Frontal cortex (tissue), 4 donors: ENCODE data around the gene CCDC78. TPM values are rescaled to one million over a fixed set of nuclear protein-coding genes. Genes with fewer than 3 reads are reported as not detected.
A peak's percentile ranks its signal among the peaks of the same experiment; 100 is the strongest.
"Not testable (repeated sequence)": the region's sequence is repeated elsewhere in the genome, so short reads cannot be mapped to it uniquely, and the experiment has no call there.

Source experiments
- DNase-seq, 2 donors: peaks; one replicate each; pipeline ENCODE4 v3.0.0; 2012; ENCODE audit warnings: low spot score in 2 of 2
- FAIRE-seq: peaks from 2 replicates; lab custom pipeline; 2012; peaks lifted over from hg19 to GRCh38; lab: Jason Lieb, UNC
- total RNA-seq: library from RNA; depleted of rRNA; stranded (reverse); fragments of >200 nt; gene quantifications from one replicate; pipeline ENCODE4 v1.2.3, GENCODE V29; 2014
- donor health status: control.
- donor health status: control.
- donor health status: control.

The CCDC78 gene
- total RNA-seq, 1 donor from 2014 or later, result 4.5 TPM

DNA sequence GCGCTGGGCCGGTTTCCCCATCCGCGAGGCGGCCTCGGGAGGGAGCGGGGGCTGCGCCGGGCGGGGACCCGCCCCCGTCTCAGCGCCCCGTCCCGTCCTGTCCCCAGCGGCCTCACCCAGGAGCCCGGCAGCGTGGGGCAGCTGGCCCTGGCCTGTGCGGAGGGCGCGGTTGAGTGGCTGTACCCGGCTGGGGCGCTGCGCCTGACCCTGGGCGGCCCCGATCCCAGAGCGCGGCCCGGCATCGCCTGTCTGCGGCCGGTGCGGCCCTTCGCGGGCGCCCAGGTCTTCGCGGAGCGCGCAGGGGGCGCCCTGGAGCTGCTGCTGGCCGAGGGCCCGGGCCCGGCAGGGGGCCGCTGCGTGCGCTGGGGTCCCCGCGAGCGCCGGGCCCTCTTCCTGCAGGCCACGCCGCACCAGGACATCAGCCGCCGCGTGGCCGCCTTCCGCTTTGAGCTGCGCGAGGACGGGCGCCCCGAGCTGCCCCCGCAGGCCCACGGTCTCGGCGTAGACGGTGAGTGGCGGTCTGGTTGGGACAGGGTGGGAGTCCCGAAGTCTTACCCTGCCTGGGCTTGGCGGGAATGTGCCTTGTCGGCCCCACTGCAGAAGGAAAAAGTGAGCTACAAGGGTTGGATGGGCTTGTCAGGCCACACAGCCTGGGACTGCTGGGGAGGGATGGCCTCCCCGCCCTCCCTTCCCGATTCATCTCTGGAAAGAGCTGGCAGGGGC is 10.6 kb downstream of the CCDC78 start:
- no peak for FAIRE-seq
- DNase-seq, result peak in 1 of 2 donors; percentile 72

DNA sequence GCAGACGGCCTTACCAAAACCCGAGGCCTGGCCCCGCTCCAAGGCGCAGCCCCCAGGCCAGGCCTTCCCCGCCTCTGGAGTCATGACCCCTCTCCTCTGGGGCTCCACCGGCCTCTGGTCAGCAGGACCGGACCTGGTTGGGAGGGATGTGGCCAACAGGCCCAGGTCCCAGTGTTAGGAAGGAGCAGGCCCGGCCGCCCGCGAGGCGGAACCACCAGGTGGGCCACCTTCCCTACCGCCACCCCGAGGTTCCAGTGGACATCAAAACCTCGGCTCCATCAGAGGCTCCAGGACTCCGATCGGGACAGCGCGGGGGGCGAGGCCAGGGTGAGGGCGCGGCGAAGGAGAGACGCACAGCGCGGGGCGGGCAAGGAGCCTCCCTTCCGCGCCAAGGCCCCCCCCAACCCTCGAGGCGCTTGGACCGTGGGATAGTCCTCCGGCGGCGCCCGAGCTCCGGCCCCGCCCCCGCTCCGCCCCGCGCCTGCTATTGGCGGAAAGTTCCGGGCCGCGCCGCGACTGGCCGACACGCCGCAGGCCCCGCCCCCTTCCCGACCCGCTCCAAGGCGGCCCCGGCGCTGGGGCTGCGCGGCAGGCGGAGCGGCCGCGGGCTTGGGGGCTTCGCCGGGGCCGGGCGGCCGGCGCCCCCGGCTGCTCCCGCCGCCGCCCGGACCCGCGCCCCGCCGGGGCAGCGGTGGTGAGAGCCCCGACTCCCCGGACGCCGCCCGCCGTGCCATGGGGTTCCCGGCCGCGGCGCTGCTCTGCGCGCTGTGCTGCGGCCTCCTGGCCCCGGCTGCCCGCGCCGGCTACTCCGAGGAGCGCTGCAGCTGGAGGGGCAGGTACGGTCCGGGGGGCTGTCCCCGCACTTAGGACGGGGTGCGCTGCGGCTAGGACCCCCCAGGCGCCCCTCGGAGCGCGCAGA is 11.4 kb downstream of the CCDC78 start, which contains the start of gene METRN:
METRN (plus strand) TSS at position 561 of the 919 bp plus-strand sequence; CDS start at position 733, 172 bp downstream.
- DNase-seq (peak; percentile 99), FAIRE-seq (no peak)

DNA sequence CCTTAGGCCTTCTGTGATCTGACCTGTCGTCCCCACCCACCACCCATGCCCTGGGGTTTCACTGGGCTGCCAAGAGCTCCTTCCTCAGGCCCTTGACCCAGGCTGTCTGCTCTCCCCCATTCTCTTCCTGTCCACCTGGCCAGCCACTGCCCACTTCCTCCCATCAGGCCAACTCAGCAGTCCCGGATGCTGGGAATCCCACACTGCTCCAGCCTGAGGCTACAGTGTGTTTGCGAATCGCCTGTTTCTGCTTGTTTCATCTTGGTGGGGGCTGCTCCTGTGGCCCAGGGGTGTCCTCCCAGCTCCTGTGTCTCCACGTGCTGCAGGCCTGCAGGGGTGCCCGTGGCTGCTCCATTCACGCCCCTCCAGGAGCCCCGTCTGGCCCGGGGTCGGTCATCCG is 12.2 kb downstream of the CCDC78 start:
- DNase-seq (no peak), FAIRE-seq (no peak)

GRCh38 chr16:712740-713250 is 13.4 kb downstream of the CCDC78 start:
- not testable (repeated sequence) for DNase-seq, FAIRE-seq

GRCh38 chr16:711548-712320 is 14.5 kb downstream of the CCDC78 start:
- DNase-seq, result peak; percentile 89 to 90
- no peak for FAIRE-seq

- FAIRE-seq (no peak), DNase-seq (no peak)
Measured at GRCh38 chr16:711084-711483, 15.2 kb downstream of the CCDC78 start.

DNA sequence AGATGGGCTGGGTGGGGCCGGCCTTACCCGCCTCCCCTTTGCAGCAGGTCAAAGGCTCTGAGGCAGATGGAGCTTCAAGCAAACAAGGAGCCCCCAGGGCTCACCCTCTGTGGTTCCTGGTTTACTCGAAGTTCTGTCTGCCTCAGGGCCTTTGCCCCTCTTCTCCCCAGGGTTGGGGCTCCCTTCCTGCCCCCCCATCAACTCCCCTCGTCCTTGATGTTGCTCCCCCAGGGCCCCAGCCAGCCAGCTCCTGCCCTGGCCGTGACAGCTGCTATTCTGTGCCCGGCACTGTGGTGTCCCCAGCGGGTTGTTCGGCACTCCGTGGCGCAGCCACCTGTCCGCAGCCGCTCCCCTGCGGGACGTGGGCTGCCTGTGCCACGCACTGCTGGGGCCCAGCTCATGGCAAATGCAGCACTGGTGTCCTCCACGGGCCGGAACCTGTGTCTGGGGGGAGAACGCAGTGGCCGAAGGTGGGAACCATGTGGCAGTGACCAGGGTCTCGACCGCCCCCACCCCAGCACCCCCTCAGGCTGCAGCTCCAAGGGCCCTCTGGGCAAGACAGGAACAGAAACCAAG is 15.7 kb downstream of the CCDC78 start:
- DNase-seq (no peak), FAIRE-seq (no peak)

GRCh38 chr16:709566-710499 is 16.4 kb downstream of the CCDC78 start:
- FAIRE-seq (no peak), DNase-seq (peak; percentile 89 to 93)

- FAIRE-seq (no peak), DNase-seq (no peak)
Measured at GRCh38 chr16:708959-709358, 17.3 kb downstream of the CCDC78 start.

- no peak for FAIRE-seq
- no peak for DNase-seq
Measured at GRCh38 chr16:708019-708418, 18.2 kb downstream of the CCDC78 start.

DNA sequence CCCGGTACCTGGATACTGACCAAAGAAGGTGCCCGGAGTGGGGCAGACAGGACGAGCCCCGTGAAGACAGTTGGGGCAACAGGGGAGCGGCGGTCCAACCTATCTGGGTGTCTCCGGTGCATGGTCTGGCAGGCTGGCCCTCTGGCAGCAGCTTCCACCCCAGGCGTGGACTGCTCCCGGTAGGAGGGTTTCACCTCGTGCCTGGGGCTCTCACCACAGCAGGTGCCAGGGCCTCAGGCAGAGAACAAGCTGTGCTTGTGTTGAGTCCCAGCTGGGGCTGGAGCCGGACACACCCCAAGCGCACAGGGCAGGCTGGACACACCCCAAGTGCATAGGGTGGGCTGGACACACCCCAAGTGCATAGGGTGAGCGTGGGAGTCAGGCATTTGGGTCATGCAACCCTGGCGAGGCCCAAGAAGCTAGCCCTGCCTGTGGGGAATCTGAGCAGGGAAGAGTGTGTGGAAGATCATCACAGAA is 19.1 kb downstream of the CCDC78 start:
- DNase-seq (no peak), FAIRE-seq (no peak)

DNA sequence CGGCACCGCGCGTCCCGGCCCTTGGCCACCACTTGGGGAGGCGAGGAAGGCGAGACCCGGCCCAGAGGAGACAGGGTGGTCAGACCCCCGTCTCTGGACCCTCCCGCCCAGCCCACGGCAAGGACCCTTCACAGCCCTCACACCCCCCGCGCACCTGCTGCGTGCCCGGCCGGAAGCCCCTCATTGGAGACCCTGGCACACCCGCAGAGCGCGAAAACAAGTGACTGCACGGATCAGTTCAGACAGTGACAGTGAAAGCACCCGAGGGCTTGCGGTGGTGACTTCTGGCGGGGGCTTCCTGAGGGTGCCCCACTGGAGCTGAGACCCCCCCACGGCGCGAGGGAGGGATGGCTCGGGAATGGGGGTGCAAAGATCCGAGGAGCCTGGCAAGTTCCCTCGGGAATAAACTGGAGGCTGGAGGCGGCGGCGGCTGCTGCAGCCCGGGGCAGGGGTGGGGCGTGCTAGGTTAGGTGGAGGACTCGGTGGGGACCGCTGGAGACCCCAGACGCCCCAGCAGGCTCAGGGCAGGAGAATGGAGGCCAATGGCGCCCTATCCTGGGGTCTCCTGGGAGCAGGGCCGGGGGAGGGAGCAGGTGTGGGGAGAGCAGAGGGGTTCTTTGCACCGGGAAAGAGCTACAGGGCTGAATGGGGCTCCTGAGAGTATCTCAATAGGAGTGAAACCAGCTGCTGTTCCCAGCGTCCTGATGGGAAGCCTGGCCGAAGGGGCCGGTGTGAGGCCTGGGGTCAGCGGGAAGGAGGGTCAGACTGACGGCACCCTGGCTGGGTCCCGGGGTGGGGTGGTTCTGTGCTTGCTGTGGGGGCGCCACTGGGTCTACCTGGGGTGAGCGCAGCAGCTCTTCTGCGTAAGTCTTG is 19.8 kb downstream of the CCDC78 start:
- no peak for DNase-seq
- FAIRE-seq, result no peak

DNA sequence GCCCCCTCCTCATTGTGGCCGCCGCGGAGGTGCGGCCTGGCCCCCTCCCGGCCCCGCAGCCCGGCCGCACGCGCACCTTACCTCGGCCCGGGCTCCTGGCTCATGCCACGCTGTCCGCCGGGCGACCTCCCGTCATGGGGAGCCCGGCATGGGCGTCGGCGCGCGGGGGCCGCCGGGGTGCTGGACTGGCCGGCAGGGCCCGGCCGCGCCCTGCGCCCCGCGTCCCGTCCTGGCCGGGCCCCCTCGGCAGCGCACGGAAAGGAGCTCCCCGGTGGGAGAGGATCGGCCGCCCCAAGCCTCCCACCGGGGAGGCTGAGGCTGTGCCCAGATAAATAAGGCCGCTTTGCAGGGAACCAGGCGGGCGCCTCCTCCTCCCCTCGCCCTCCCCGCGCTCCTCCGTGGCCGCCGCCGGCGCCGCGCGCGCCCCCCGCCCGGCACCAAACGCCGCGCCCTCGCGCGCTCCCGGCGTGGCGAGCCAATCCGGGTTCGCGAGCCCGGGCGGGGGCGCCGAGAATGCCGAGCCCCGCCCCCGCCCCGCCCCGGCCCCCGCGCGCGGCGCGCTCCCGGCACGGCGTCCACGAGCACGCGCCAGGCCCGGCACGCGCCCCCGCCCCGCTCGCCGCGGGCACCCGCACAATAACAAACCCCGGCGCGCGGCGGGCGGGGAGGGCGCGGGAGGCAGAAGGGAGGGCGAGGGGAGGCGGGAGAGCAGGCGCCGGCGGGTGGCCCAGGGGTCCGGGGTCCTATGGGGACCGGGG is 20.6 kb downstream of the CCDC78 start, which contains the start of gene FBXL16:
FBXL16 (minus strand) TSS at position 371 of the 758 bp plus-strand sequence. CDS start 8,396 bp downstream, outside the sequence.
- FAIRE-seq, result no peak
- peak; percentile 85 to 86 for DNase-seq

DNA sequence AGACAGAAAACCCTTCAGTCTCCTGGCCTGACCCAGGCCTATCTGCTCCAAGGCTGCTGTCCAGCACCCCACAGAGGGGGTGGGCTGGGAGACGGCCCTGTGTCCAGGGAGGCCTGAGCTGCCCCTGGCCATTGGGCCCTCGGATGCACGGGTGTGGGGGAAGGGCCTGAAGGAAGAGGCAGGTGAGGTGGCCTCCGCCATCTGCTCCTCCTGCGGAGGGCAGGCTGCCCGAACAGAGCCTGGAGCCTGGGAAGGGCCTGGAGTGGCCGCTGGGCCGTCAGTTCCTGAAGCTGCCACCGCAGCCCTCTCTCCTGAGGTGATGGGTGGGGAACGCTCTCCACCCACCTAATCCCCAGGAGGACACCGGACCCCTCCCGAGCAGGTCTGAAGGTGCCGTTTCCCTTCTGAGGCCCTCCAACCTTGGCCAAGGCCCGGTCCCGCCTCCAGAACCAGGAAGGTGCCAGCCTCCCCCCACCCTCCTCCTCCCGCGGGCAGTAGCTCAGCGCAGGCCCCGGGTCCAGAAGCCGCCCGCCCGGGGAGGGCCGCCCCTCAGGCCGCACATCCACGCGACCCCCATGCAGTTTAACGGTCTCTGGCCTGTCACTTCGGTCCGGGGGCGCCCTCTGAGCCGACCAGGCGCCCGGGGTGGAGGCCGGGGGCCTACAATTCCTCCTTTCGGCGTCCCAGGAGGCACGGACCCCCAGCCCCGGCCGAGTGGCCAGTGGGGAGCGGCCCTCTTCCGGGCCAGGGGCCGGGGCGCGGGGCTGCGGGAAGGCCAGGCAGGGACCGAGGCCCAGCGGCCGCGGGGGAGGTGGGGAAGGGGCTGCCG is 21.5 kb downstream of the CCDC78 start:
- no peak for FAIRE-seq
- no peak for DNase-seq

DNA sequence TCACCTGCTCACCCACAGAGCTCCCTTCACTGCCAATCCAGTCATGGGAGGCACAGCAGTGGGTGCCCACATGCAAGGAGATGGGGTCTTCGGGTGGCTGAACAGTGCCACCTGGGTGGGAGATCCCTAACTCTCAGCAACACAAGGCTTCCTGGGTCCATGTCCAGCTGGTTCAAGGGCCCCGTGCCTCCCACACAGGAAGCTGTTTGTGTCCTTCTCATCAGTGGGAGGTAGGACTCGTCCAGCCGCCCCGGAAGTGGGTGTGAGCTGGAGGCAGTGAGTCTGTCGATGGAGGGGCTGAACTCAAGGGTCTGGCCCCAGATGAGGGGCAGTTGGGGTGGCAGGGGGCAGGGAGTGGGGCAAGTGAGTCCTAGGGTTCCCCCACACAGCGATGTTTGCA is 22.2 kb downstream of the CCDC78 start:
- DNase-seq, result no peak
- FAIRE-seq, result no peak

DNA sequence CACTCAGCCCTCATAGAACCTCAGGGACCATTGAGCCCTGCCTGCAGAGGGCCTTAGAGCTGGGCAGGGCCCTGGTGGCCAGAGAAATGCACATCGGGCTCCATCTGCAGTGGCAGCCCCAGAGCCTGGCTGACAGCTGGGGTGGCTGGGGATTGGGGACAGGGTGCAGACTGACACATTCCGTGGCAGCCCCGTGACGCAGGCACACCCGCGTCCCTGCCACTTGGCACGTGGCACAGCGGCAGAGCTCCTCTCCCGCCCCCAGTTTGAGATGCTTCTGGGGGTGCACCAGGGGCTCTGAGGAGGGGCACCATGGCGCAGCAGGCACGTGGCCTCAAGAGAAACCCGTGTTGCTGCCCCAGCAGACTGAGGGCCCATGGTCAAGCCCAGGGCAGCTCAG is 22.8 kb downstream of the CCDC78 start:
- FAIRE-seq, result no peak
- DNase-seq, result no peak
